Stimulated activated CD4-positive, alpha-beta T cell treated with anti-CD3 and anti-CD28 coated beads, Interleukin-12 subunit alpha, Interleukin-12 subunit beta, amount 100 ng/mL, for 24 hours (primary cell): Measurements from ENCODE around the gene RNU1-2.
"Not testable (repeated sequence)": the region's sequence is repeated elsewhere in the genome, so short reads cannot be mapped to it uniquely, and the experiment has no call there.

ENCODE experiments used
- DNase-seq, 2 experiments: peaks; one replicate each; pipeline ENCODE4 v3.0.0-alpha.2; 2020; ENCODE audit warnings: low read depth in 2 of 2

Gene RNU1-2

GRCh38 chr1:16927256-16927655, 31.5 kb downstream of the RNU1-2 start:
- no peak for DNase-seq

- DNase-seq: no peak
Measured at GRCh38 chr1:16927711-16928485, 32.1 kb downstream of the RNU1-2 start.

- not testable (repeated sequence) for DNase-seq
Measured at GRCh38 chr1:16929146-16930041, 33.6 kb downstream of the RNU1-2 start.

GRCh38 chr1:16931206-16931934, 35.6 kb downstream of the RNU1-2 start:
- not testable (repeated sequence) for DNase-seq

- DNase-seq: not testable (repeated sequence)
Measured at GRCh38 chr1:16933945-16934344, 38.2 kb downstream of the RNU1-2 start.

GRCh38 chr1:16936580-16936979, 40.8 kb downstream of the RNU1-2 start:
- DNase-seq: not testable (repeated sequence)

- DNase-seq: no peak
Measured at GRCh38 chr1:16938351-16939321, 42.9 kb downstream of the RNU1-2 start.

GRCh38 chr1:16939386-16940180, 43.8 kb downstream of the RNU1-2 start:
- DNase-seq: not testable (repeated sequence)

- DNase-seq: no peak
Measured at GRCh38 chr1:16944038-16944437, 48.3 kb downstream of the RNU1-2 start.

GRCh38 chr1:16945512-16945911, 49.7 kb downstream of the RNU1-2 start:
- DNase-seq: not testable (repeated sequence)
